AG04450 (cell line): ENCODE results near the gene TMPRSS9. TPM values are rescaled to one million over a fixed set of nuclear protein-coding genes. Genes with fewer than 3 reads are reported as not detected.

Experiments
- CTCF ChIA-PET: fragments of 300-600, 350-600 bp; formaldehyde crosslinking; extraction: SDS; loops from one replicate; lab custom pipeline; 2022; ENCODE audit warnings: antibody characterized with exemption, inconsistent platforms; lab: Charles Lee
- POLR2A ChIA-PET: fragments of 350-600 bp; formaldehyde crosslinking; extraction: SDS; loops from one replicate; lab custom pipeline; 2021; ENCODE audit warnings: antibody characterized with exemption, inconsistent platforms; lab: Yijun Ruan, JAX
- DNase-seq: peaks from one replicate; pipeline ENCODE4 v3.0.0-alpha.2; 2011; ENCODE audit warnings: low read depth, low spot score
- H3K27ac ChIP-seq: one replicate; pipeline ENCODE4 v1.5.1; 2012; ENCODE audit warnings: low read depth, low read length, control low read depth
- H3K27me3 ChIP-seq: one replicate; pipeline ENCODE4 v1.6.0; 2012; ENCODE audit warnings: low read length; ENCODE audit not compliant: control insufficient read depth, insufficient read depth
- H3K4me3 ChIP-seq: 2 replicates; pipeline ENCODE4 v1.5.1; 2011; ENCODE audit warnings: mild to moderate bottlenecking, low read depth, low read length, control low read depth
- H3K9me3 ChIP-seq: 2 replicates; pipeline ENCODE4 v1.5.1; 2012; ENCODE audit warnings: low read length; ENCODE audit not compliant: control insufficient read depth, insufficient read depth
- CTCF ChIP-seq: IDR thresholded peaks from 2 replicates; pipeline ENCODE4 v1.5.1; 2011; ENCODE audit warnings: low read depth, low read length, control low read depth, inconsistent platforms
- polyA plus RNA-seq: library from polyadenylated mRNA; depleted of rRNA; stranded (reverse); fragments of >200 nt; gene quantifications from 2 replicates; pipeline ENCODE4 v1.2.3, GENCODE V29; 2011

TMPRSS9 gene
- polyA plus RNA-seq, 1 experiment: not detected

DNA sequence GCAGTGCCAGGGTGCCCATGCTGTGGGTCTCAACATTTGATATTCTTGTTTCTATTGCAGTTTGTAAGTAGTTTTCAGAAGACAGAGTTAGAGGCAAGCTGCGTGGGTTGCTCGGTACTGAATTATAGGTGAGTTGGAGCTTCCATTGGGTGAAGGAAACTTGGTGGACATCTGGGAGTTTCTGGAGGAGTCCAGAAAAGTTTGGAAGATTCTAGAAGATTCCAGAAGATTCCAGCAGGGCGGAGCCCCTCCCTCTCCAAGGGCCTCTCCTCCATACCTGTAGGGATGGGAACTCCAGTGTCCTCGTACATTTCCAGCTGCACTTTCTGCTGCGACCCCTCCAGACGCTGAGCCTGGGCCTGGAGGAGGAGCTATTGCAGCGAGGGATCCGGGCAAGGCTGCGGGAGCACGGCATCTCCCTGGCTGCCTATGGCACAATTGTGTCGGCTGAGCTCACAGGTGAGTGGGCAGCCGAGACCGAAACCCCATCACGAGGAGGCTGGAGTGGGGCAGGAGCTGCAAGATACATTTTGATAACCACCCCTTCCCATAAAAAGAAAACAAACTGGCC is 38.8 kb downstream of the TMPRSS9 start:
- Histone ChIP-seq H3K27me3 (no peaks in the 10 kb centered on the region), H3K4me3 (no peak overlapping the region), H3K9me3 (no peaks in the 10 kb centered on the region; the same call in 1 of the 2 replicates), H3K27ac (no peak overlapping the region)
- CTCF ChIA-PET: interaction anchor here (0.6 kb wide), 1 partner anchor 216 kb away, joined by 3 read pairs; no protein-coding TSS in a partner anchor
- no peak for TF ChIP-seq CTCF
- DNase-seq: no peak
- POLR2A ChIA-PET: no interaction called here

- CTCF ChIA-PET: interaction anchor here (0.6 kb wide), 1 partner anchor 215 kb away, joined by 3 read pairs; no protein-coding TSS in a partner anchor
- H3K27ac ChIP-seq: no peak overlapping the region
- H3K27me3 ChIP-seq: no peaks in the 10 kb centered on the region
- peaks cover 4% of the 10 kb centered on the region; the same call in 1 of the 2 replicates for H3K9me3 ChIP-seq
- POLR2A ChIA-PET: no interaction called here
- TF ChIP-seq CTCF: no peak
- no peak for DNase-seq
- H3K4me3 ChIP-seq: no peak overlapping the region
Measured at GRCh38 chr19:2399582-2399981, 39.5 kb downstream of the TMPRSS9 start.

DNA sequence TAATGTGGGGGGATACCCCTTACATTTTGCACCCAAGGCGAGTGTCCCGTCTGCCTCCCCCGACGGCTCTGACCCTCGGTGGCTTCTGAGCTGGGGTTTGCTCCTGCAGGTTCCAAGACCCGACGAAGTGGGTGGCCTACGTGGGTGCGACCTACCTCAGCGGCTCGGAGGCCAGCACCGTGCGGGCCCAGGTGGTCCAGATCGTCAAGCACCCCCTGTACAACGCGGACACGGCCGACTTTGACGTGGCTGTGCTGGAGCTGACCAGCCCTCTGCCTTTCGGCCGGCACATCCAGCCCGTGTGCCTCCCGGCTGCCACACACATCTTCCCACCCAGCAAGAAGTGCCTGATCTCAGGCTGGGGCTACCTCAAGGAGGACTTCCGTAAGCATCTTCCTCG is 48.2 kb downstream of the TMPRSS9 start:
- Histone ChIP-seq H3K27me3 (no peaks in the 10 kb centered on the region), H3K27ac (no peak overlapping the region), H3K4me3 (no peak overlapping the region), H3K9me3 (peaks cover 30% of the 10 kb centered on the region)
- TF ChIP-seq CTCF: no peak
- DNase-seq: no peak
- ChIA-PET CTCF (interaction anchor here (0.6 kb wide), 1 partner anchor 44 kb away, joined by 3 read pairs; no protein-coding TSS in a partner anchor), POLR2A (interaction anchor here (0.6 kb wide), 1 partner anchor 16 kb away, joined by 6 read pairs; no protein-coding TSS in a partner anchor)

GRCh38 chr19:2409352-2409912 is 49.4 kb downstream of the TMPRSS9 start:
- H3K27me3 ChIP-seq: no peaks in the 10 kb centered on the region
- H3K9me3 ChIP-seq: peaks cover 31% of the 10 kb centered on the region
- no peak overlapping the region for H3K27ac ChIP-seq
- DNase-seq: no peak
- POLR2A ChIA-PET: no interaction called here
- CTCF ChIA-PET: no interaction called here
- H3K4me3 ChIP-seq: no peak overlapping the region
- TF ChIP-seq CTCF: no peak

GRCh38 chr19:2410023-2410422 is 50.0 kb downstream of the TMPRSS9 start:
- CTCF ChIA-PET: no interaction called here

More at GRCh38 chr19:2410023-2410422, 50.0 kb downstream of the TMPRSS9 start:
- no peak for TF ChIP-seq CTCF
- Histone ChIP-seq H3K4me3 (no peak overlapping the region), H3K27ac (no peak overlapping the region), H3K9me3 (peaks cover 29% of the 10 kb centered on the region), H3K27me3 (no peaks in the 10 kb centered on the region)
- POLR2A ChIA-PET: no interaction called here
- DNase-seq: no peak
